HepG2 (cell line): ENCODE results near the gene HSDL2. TPM values are rescaled to one million over a fixed set of nuclear protein-coding genes. Genes with fewer than 3 reads are reported as not detected.

Experiments
- ATAC-seq: fragments of 200-7000 bp; cut with Tn5 transposase; 3 replicates; pipeline ENCODE4 v1.9.1; 2020; ENCODE audit warnings: mild to moderate bottlenecking, moderate library complexity
- Bru-seq: library from RNA; stranded (reverse); fragments of 400-500 nt; gene quantifications from one replicate; lab custom pipeline; 2021; lab: Mats Ljungman, UMichigan
- BruChase-seq, 2 experiments: library from RNA; stranded (reverse); fragments of 400-500 nt; gene quantifications; one replicate each; lab custom pipeline; 2021; lab: Mats Ljungman, UMichigan
- BruUV-seq: library from RNA; stranded (reverse); fragments of 400-500 nt; replicated peaks from 2 replicates; lab custom pipeline; 2021; lab: Mats Ljungman, UMichigan
- CTCF ChIA-PET: fragments of 300-600 bp; formaldehyde crosslinking; extraction: SDS; loops from one replicate; lab custom pipeline; 2021; ENCODE audit warnings: low total read pairs, inconsistent platforms, low intra/inter-chr PET ratio; lab: Yijun Ruan, JAX
- POLR2A ChIA-PET: fragments of 350-600 bp; sonication (Branson Sonifier 250); formaldehyde crosslinking; loops from one replicate; lab custom pipeline; 2020; ENCODE audit warnings: antibody characterized with exemption, inconsistent platforms; lab: Yijun Ruan, JAX
- DNase-seq: peaks from one replicate; pipeline ENCODE4 v3.0.0-alpha.2; 2015; ENCODE audit warnings: low spot score
- FAIRE-seq: peaks from 3 replicates; lab custom pipeline; 2011; peaks lifted over from hg19 to GRCh38; lab: Jason Lieb, UNC
- H2AFZ ChIP-seq: one replicate; pipeline ENCODE4 v1.6.1; 2011; ENCODE audit warnings: low read length, inconsistent platforms
- H3K27ac ChIP-seq: fragments of 300-600 bp; 3 replicates; pipeline ENCODE4 v1.8.0; 2011; ENCODE audit warnings: mixed run types, mild to moderate bottlenecking, mixed read lengths, low read length, inconsistent platforms; ENCODE audit not compliant: insufficient read depth; ENCODE audit errors: extremely low read length
- H3K27me3 ChIP-seq, 2 experiments: fragments of 200-600 bp in 1 of 2; 2 replicates in 1 of 2; 3 replicates in 1 of 2; pipeline versions ENCODE4 v1.6.0 to v1.8.0; 2011; ENCODE audit warnings: low read length in 2 of 2, mild to moderate bottlenecking in 2 of 2, moderate library complexity in 2 of 2, inconsistent platforms in 1 of 2; ENCODE audit not compliant: insufficient read depth in 2 of 2, control insufficient read depth in 1 of 2
- H3K36me3 ChIP-seq, 2 experiments: fragments of 200-600 bp in 1 of 2; replicated peaks in 1 of 2; 2 replicates in 1 of 2; 3 replicates in 1 of 2; pipeline versions ENCODE4 v1.5.1 to v1.8.0; 2011; ENCODE audit warnings: low read length in 2 of 2, inconsistent platforms in 1 of 2; ENCODE audit not compliant: insufficient read depth in 2 of 2, control insufficient read depth in 1 of 2
- H3K4me1 ChIP-seq: 2 replicates; pipeline ENCODE4 v1.5.1; 2012; ENCODE audit warnings: low read length, inconsistent platforms; ENCODE audit not compliant: insufficient read depth
- H3K4me2 ChIP-seq: 2 replicates; pipeline ENCODE4 v1.6.0; 2011; ENCODE audit warnings: low read depth, low read length, inconsistent platforms
- H3K4me3 ChIP-seq, 3 experiments: fragments of 200-600 bp in 1 of 3; sonication (generic), shearing (Covaris generic) in 1 of 3; replicated peaks in 1 of 3; 2 replicates each; pipeline ENCODE4 v1.5.1; 2011 to 2016; ENCODE audit warnings: low read length in 3 of 3, inconsistent platforms in 2 of 3, low read depth in 2 of 3, mild to moderate bottlenecking in 2 of 3, control low read depth in 1 of 3, mixed read lengths in 1 of 3; ENCODE audit not compliant: insufficient read depth in 1 of 3
- H3K79me2 ChIP-seq: one replicate; pipeline ENCODE4 v1.6.1; 2011; ENCODE audit warnings: low read length, inconsistent platforms; ENCODE audit not compliant: insufficient read depth
- H3K9ac ChIP-seq: 2 replicates; pipeline ENCODE4 v1.6.0; 2011; ENCODE audit warnings: mild to moderate bottlenecking, low read depth, low read length, inconsistent platforms; ENCODE audit not compliant: insufficient read depth
- H3K9me3 ChIP-seq: 2 replicates; pipeline ENCODE4 v1.5.1; 2012; ENCODE audit warnings: mild to moderate bottlenecking, low read length
- H4K20me1 ChIP-seq: 2 replicates; pipeline ENCODE4 v1.6.0; 2011; ENCODE audit warnings: inconsistent platforms, mild to moderate bottlenecking, low read length, moderate library complexity; ENCODE audit not compliant: insufficient read depth
- ATF7-NPFF ChIP-seq: sonication (generic); formaldehyde crosslinking; IDR thresholded peaks from 2 replicates; pipeline ENCODE4 v1.8.1; 2023; ENCODE audit warnings: mild to moderate bottlenecking, low read depth, missing genetic modification reagents, moderate library complexity
- BCL3 ChIP-seq: sonication (generic); formaldehyde crosslinking; IDR thresholded peaks from 2 replicates; pipeline ENCODE4 v1.5.1; 2020; ENCODE audit warnings: mild to moderate bottlenecking, missing genetic modification reagents, moderate library complexity
- HBP1 ChIP-seq: IDR thresholded peaks from 2 replicates; pipeline ENCODE4 v1.6.1; 2016; ENCODE audit warnings: low read depth, control low read depth
- KDM2A ChIP-seq: sonication (generic); formaldehyde crosslinking; IDR thresholded peaks from 2 replicates; pipeline ENCODE4 v1.4.0; 2020; ENCODE audit warnings: low read depth, missing genetic modification reagents, borderline replicate concordance
- REXO4 ChIP-seq: sonication (generic); formaldehyde crosslinking; IDR thresholded peaks from 2 replicates; pipeline ENCODE4 v1.8.0; 2022; ENCODE audit warnings: missing genetic modification reagents, mild to moderate bottlenecking, borderline replicate concordance
- RNF2 ChIP-seq: fragments of 450-650 bp; conservative IDR thresholded peaks from 2 replicates; pipeline ENCODE4 v1.6.1; 2016; ENCODE audit warnings: low read depth
- SIX1 ChIP-seq: sonication (generic); formaldehyde crosslinking; IDR thresholded peaks from 2 replicates; pipeline ENCODE4 v1.4.0; 2020; ENCODE audit warnings: missing genetic modification reagents, borderline replicate concordance
- SNAPC2 ChIP-seq: sonication (generic); formaldehyde crosslinking; IDR thresholded peaks from 2 replicates; pipeline ENCODE4 v1.8.1; 2022; ENCODE audit warnings: mild to moderate bottlenecking, missing genetic modification reagents
- SRY ChIP-seq: sonication (generic); formaldehyde crosslinking; IDR thresholded peaks from 2 replicates; pipeline ENCODE4 v1.8.0; 2022; ENCODE audit warnings: mild to moderate bottlenecking, missing genetic modification reagents
- TRIM24 ChIP-seq: sonication (generic); formaldehyde crosslinking; IDR thresholded peaks from 2 replicates; pipeline ENCODE4 v1.8.0; 2022; ENCODE audit warnings: mild to moderate bottlenecking, missing genetic modification reagents
- ZNF17 ChIP-seq: sonication (generic); formaldehyde crosslinking; IDR thresholded peaks from 2 replicates; pipeline ENCODE4 v1.5.0; 2020; ENCODE audit warnings: mild to moderate bottlenecking, missing genetic modification reagents
- ZNF704 ChIP-seq: sonication (generic); formaldehyde crosslinking; IDR thresholded peaks from 2 replicates; pipeline ENCODE4 v1.8.1; 2023; ENCODE audit warnings: mild to moderate bottlenecking, inconsistent platforms, moderate library complexity, missing genetic modification reagents, borderline replicate concordance
- ZNF761 ChIP-seq: sonication (generic); formaldehyde crosslinking; conservative IDR thresholded peaks from 2 replicates; pipeline ENCODE4 v1.4.0; 2020; ENCODE audit warnings: mild to moderate bottlenecking, missing genetic modification reagents
- WGBS: methylation state at CpG from one replicate; pipeline ENCODE4 v1.1.6; 2017; ENCODE audit warnings: low lambda C conversion rate; 5-methylcytosine and 5-hydroxymethylcytosine counted together
- in situ Hi-C: cut with HindIII; loops from 2 replicates; pipeline ENCODE4 v1.10.0; 2017; ENCODE audit warnings: low pct_unique_long_range_greater_than_20kb; ENCODE audit not compliant: extremely low pct_ligation_motif_present
- intact Hi-C: fragments of 100-400 bp; cut with micrococcal nuclease; formaldehyde crosslinking; loops from one replicate; pipeline ENCODE4 v1.10.0; 2022; ENCODE audit not compliant: unreplicated experiment
- long read RNA-seq, 2 experiments: library from RNA in 1 of 2; library from polyadenylated mRNA in 1 of 2; stranded (forward) in 1 of 2; unstranded in 1 of 2; transcript quantifications; one replicate each; pipeline ENCODE4 v2.0.0, GENCODE V29; 2019 to 2022
- polyA minus RNA-seq, 3 experiments: library from RNA; depleted of rRNA, polyadenylated mRNA; stranded (reverse); fragments of >200 nt; gene quantifications; 2 replicates each; pipeline ENCODE4 v1.2.3, GENCODE V29; 2011; ENCODE audit warnings: low replicate concordance in 1 of 3
- polyA plus RNA-seq, 8 experiments: library from polyadenylated mRNA; depleted of rRNA in 3 of 8; stranded (reverse) in 7 of 8; unstranded in 1 of 8; fragments of >200 nt; fragmentation: Illumina TruSeq in 4 of 8; extraction: Trizol in 4 of 8; gene quantifications; 2 replicates each; pipeline versions ENCODE4 v1.2.1 to v1.2.3, GENCODE V29; 2011 to 2016; ENCODE audit warnings: low read depth in 4 of 8, missing spikeins in 1 of 8, mixed read lengths in 1 of 8; ENCODE audit not compliant: insufficient read depth in 1 of 8
- total RNA-seq, 5 experiments: library from RNA; depleted of rRNA; stranded (reverse); fragments of >200 nt; fragmentation: Illumina TruSeq; extraction: Trizol; gene quantifications; 2 replicates each; pipeline ENCODE4 v1.2.3, GENCODE V29; 2016; ENCODE audit warnings: low read depth in 1 of 5

HSDL2 gene
- total RNA-seq (2016; rRNA removed; fragmentation: Illumina TruSeq; extraction: Trizol) = 55.3 and 76.3 TPM in 2 replicates
- total RNA-seq (2016; cell fraction: cytosol; rRNA removed; fragmentation: Illumina TruSeq; extraction: Trizol; ENCODE audit: low read depth) = 26.8 and 28.8 TPM in 2 replicates
- 57.7 and 86.7 TPM in 2 replicates for total RNA-seq (2016; cell fraction: insoluble cytoplasmic fraction; rRNA removed; fragmentation: Illumina TruSeq; extraction: Trizol)
- 36.5 and 40.1 TPM in 2 replicates for total RNA-seq (2016; cell fraction: membrane; rRNA removed; fragmentation: Illumina TruSeq; extraction: Trizol)
- 32.2 and 40.4 TPM in 2 replicates for total RNA-seq (2016; cell fraction: nucleus; rRNA removed; fragmentation: Illumina TruSeq; extraction: Trizol)
- polyA plus RNA-seq (2011; rRNA removed) = 57.7 and 80.2 TPM in 2 replicates
- 36.9 and 43.5 TPM in 2 replicates for polyA plus RNA-seq (2011; cell fraction: cytosol; rRNA removed)
- polyA plus RNA-seq (2011; cell fraction: nucleus; rRNA removed) = 22.2 and 23.4 TPM in 2 replicates
- polyA plus RNA-seq (2012) = 47.7 and 65.1 TPM in 2 replicates
- polyA plus RNA-seq (2016; cell fraction: cytosol; fragmentation: Illumina TruSeq; extraction: Trizol; ENCODE audit: low read depth) = 18.6 and 21.0 TPM in 2 replicates
- polyA plus RNA-seq (2016; cell fraction: insoluble cytoplasmic fraction; fragmentation: Illumina TruSeq; extraction: Trizol; ENCODE audit: low read depth) = 69.6 and 82.4 TPM in 2 replicates
- 26.5 and 28.6 TPM in 2 replicates for polyA plus RNA-seq (2016; cell fraction: membrane; fragmentation: Illumina TruSeq; extraction: Trizol; ENCODE audit: low read depth)
- polyA plus RNA-seq (2016; cell fraction: nucleus; fragmentation: Illumina TruSeq; extraction: Trizol; ENCODE audit: insufficient read depth, low read depth) = 38.5 and 39.3 TPM in 2 replicates
- polyA minus RNA-seq (2011; rRNA and poly(A)+ RNA removed; ENCODE audit: low replicate concordance) = 28.6 and 43.8 TPM in 2 replicates
- polyA minus RNA-seq (2011; cell fraction: cytosol; rRNA and poly(A)+ RNA removed) = 58.9 and 62.7 TPM in 2 replicates
- polyA minus RNA-seq (2011; cell fraction: nucleus; rRNA and poly(A)+ RNA removed) = 66.0 and 70.4 TPM in 2 replicates
- percentile 82 among the genes with signal in this experiment for Bru-seq, nascent RNA
- BruChase-seq, experiment 1, labeled RNA remaining after a 6-hour chase = percentile 76 among the genes with signal in this experiment
- BruChase-seq, experiment 2, labeled RNA remaining after a 2-hour chase = percentile 76 among the genes with signal in this experiment
- long read RNA-seq, experiment 1, transcript HSDL2-202 (11 exons, 3,350 nt) = major isoform, 50 of 72 reads
- long read RNA-seq, experiment 1, partial matches to known transcripts = 5 of 72 reads
- long read RNA-seq, experiment 1, other reads (novel, unspliced or antisense) = 17 of 72 reads
- long read RNA-seq, experiment 2, transcript HSDL2-202 (11 exons, 3,350 nt) = major isoform, 29 of 109 reads
- long read RNA-seq, experiment 2, partial matches to known transcripts = 73 of 109 reads
- long read RNA-seq, experiment 2, other reads (novel, unspliced or antisense) = 7 of 109 reads

- under 1% methylated on average over 24 of the region's 43 CpGs for WGBS
- H4K20me1 ChIP-seq = peaks cover 4% of the 10 kb centered on the region
- no peaks in the 10 kb centered on the region; a peak in 1 of 5 replicates for H3K27me3 ChIP-seq
- peaks cover 83% of the 10 kb centered on the region for H3K79me2 ChIP-seq
- DNase-seq (no peak), ATAC-seq (peak; percentile 76), FAIRE-seq (no peak)
- peak within 1 kb of the TSS; percentile 90 for H3K9ac ChIP-seq
- H3K9me3 ChIP-seq = no peaks in the 10 kb centered on the region
- H3K4me2 ChIP-seq = peak within 1 kb of the TSS; percentile 75
- no peaks in the 10 kb centered on the region; a peak in 1 of 5 replicates for H3K36me3 ChIP-seq
- peak within 1 kb of the TSS; percentile 98 for H3K27ac ChIP-seq
- intact Hi-C loops (loop anchor here (1.0 to 10.0 kb wide), 2 partner anchors 17 to 335 kb away; partner anchors contain the start of gene INIP), in situ Hi-C loops (no loop called here)
- ChIA-PET POLR2A (interaction anchor here (0.6 to 2.7 kb wide), 26 partner anchors 9 to 384 kb away, joined by 3 to 29 read pairs (median 5); partner anchors contain the start of genes INIP, KIAA1958, PTBP3 and SUSD1), CTCF (no interaction called here)
- peak within 1 kb of the TSS; percentile 84 to 94 (median 89) for H3K4me3 ChIP-seq
- H3K4me1 ChIP-seq = peaks cover 66% of the 10 kb centered on the region
- BruUV-seq = TSS peak; percentile 73
- H2AFZ ChIP-seq = no peak within 1 kb of the TSS
- TF ChIP-seq ZNF761 (CRISPR knock-in tag) (no peak), ZNF704 (CRISPR knock-in tag) (no peak), REXO4 (no peak), BCL3 (CRISPR knock-in tag) (no peak), SNAPC2 (CRISPR knock-in tag) (no peak), SIX1 (0 out of 2 replicates have a peak, but pooled peaks have one; percentile 9), RNF2 (no peak), HBP1 (CRISPR knock-in tag) (no peak; the same call in 1 of the 2 replicates), TRIM24 (CRISPR knock-in tag) (no peak), KDM2A (CRISPR knock-in tag) (no peak; the same call in 1 of the 2 replicates), SRY (CRISPR knock-in tag) (no peak), ZNF17 (CRISPR knock-in tag) (no peak), ATF7-NPFF (CRISPR knock-in tag) (no peak; the same call in 1 of the 2 replicates)
Measured at GRCh38 chr9:112380102-112380824, at the start of gene HSDL2. Gene HSDL2, plus strand, starts transcription at chr9:112380108. Its CDS starts 56 bp downstream, at chr9:112380164.
